Liver (tissue), 3 donors: Measurements from ENCODE around the gene TMTC2.

Experiments
- EGR1 ChIP-seq, 2 donors: IDR thresholded peaks; 2 replicates each; pipeline ENCODE4 v1.6.1; 2016 to 2018; ENCODE audit warnings: antibody characterized with exemption in 2 of 2, low read depth in 2 of 2
- GABPA ChIP-seq, 2 donors: IDR thresholded peaks in 1 of 2; conservative IDR thresholded peaks in 1 of 2; 2 replicates each; pipeline ENCODE4 v1.6.1; 2016; ENCODE audit warnings: antibody characterized with exemption in 2 of 2, mild to moderate bottlenecking in 1 of 2, moderate library complexity in 1 of 2
- MAX ChIP-seq: IDR thresholded peaks from 2 replicates; pipeline ENCODE4 v1.6.1; 2016; ENCODE audit warnings: antibody characterized with exemption
- RAD21 ChIP-seq, 2 donors: IDR thresholded peaks; 2 replicates each; pipeline ENCODE4 v1.6.1; 2016; ENCODE audit warnings: antibody characterized with exemption in 2 of 2, mild to moderate bottlenecking in 2 of 2
- REST ChIP-seq: IDR thresholded peaks from 2 replicates; pipeline ENCODE4 v1.6.1; 2016; ENCODE audit warnings: antibody characterized with exemption, mild to moderate bottlenecking
- SP1 ChIP-seq: IDR thresholded peaks from 2 replicates; pipeline ENCODE4 v1.6.1; 2018; ENCODE audit warnings: antibody characterized with exemption, mild to moderate bottlenecking
- TAF1 ChIP-seq: conservative IDR thresholded peaks from 2 replicates; pipeline ENCODE4 v1.6.1; 2016; ENCODE audit warnings: antibody characterized with exemption, mild to moderate bottlenecking
- TF ChIP-seq, protein P1 (sequence below): fragments of 150-350 bp; IDR thresholded peaks from 2 replicates; pipeline ENCODE4 v1.5.1; 2017; ENCODE audit warnings: improper control_type of control experiment, low read depth, low read length; ENCODE audit not compliant: missing input control
- TF ChIP-seq, protein P2 (sequence below): IDR thresholded peaks from 2 replicates; pipeline ENCODE4 v1.6.1; 2016; ENCODE audit warnings: antibody characterized with exemption
- donor health status: healthy.
- donor health status: healthy.

GRCh38 chr12:82810568-82810967 lies 123.9 kb downstream of the TMTC2 start:
- TF ChIP-seq SP1 (no peak), EGR1 (IDR thresholded peaks at IDR 0.05; ENCODE audit: low read depth in 2 of 2) (no peak), GABPA (IDR thresholded peaks at IDR 0.05 in 1 of 2, conservative IDR thresholded peaks at IDR 0.05 in 1 of 2) (no peak), TAF1 (no peak), MAX (no peak), RAD21 (IDR thresholded peaks at IDR 0.05) (no peak), REST (no peak)
- TF ChIP-seq, protein P1, sequence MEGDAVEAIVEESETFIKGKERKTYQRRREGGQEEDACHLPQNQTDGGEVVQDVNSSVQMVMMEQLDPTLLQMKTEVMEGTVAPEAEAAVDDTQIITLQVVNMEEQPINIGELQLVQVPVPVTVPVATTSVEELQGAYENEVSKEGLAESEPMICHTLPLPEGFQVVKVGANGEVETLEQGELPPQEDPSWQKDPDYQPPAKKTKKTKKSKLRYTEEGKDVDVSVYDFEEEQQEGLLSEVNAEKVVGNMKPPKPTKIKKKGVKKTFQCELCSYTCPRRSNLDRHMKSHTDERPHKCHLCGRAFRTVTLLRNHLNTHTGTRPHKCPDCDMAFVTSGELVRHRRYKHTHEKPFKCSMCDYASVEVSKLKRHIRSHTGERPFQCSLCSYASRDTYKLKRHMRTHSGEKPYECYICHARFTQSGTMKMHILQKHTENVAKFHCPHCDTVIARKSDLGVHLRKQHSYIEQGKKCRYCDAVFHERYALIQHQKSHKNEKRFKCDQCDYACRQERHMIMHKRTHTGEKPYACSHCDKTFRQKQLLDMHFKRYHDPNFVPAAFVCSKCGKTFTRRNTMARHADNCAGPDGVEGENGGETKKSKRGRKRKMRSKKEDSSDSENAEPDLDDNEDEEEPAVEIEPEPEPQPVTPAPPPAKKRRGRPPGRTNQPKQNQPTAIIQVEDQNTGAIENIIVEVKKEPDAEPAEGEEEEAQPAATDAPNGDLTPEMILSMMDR = no peak
- TF ChIP-seq, protein P2, sequence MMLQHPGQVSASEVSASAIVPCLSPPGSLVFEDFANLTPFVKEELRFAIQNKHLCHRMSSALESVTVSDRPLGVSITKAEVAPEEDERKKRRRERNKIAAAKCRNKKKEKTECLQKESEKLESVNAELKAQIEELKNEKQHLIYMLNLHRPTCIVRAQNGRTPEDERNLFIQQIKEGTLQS = no peak
